IPS-18c (cell line): ENCODE results near the gene PRSS35.
"Not testable (repeated sequence)": the region's sequence is repeated elsewhere in the genome, so short reads cannot be mapped to it uniquely, and the experiment has no call there.

ENCODE experiments used
- H3K4me3 ChIP-seq: 2 replicates; pipeline ENCODE4 v1.7.0; 2013; ENCODE audit warnings: low read depth, mild to moderate bottlenecking, low read length, moderate library complexity; ENCODE audit not compliant: insufficient read depth
- H3K9me3 ChIP-seq: one replicate; pipeline ENCODE4 v1.6.1; 2013; ENCODE audit warnings: mild to moderate bottlenecking, low read length, moderate library complexity; ENCODE audit not compliant: control insufficient read depth, insufficient read depth

PRSS35 gene

GRCh38 chr6:83509441-83509840, 2.9 kb upstream of the PRSS35 start:
- Histone ChIP-seq H3K4me3 (no peak overlapping the region), H3K9me3 (no peaks in the 10 kb centered on the region)

GRCh38 chr6:83510791-83511190, 1.5 kb upstream of the PRSS35 start:
- Histone ChIP-seq H3K9me3 (no peaks in the 10 kb centered on the region), H3K4me3 (no peak overlapping the region)

- no peaks in the 10 kb centered on the region for H3K9me3 ChIP-seq
- peak overlapping the region; percentile 61; the same call in 1 of the 2 replicates for H3K4me3 ChIP-seq
Measured at GRCh38 chr6:83511266-83511665, 1.1 kb upstream of the PRSS35 start.

DNA sequence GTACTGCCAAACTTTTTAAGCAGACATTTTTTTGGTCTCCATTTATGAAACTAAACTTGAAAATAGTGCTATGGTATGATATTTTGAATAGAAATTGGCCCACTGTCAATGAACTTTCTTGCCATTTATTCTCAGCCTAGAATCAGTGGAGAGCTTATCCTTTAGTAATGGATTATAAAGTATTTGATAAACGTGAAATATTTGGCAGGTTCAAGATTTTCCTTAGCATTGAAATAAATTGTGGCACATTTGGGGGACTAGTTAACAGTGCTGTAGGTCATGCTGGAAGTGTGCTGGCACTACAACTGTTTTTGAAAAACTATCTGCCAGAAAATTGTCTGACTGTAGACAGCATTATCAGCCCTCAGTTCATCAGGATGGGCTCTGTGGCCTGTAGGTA, 2.1 kb downstream of the PRSS35 start:
- Histone ChIP-seq H3K4me3 (no peak overlapping the region), H3K9me3 (no peaks in the 10 kb centered on the region)

DNA sequence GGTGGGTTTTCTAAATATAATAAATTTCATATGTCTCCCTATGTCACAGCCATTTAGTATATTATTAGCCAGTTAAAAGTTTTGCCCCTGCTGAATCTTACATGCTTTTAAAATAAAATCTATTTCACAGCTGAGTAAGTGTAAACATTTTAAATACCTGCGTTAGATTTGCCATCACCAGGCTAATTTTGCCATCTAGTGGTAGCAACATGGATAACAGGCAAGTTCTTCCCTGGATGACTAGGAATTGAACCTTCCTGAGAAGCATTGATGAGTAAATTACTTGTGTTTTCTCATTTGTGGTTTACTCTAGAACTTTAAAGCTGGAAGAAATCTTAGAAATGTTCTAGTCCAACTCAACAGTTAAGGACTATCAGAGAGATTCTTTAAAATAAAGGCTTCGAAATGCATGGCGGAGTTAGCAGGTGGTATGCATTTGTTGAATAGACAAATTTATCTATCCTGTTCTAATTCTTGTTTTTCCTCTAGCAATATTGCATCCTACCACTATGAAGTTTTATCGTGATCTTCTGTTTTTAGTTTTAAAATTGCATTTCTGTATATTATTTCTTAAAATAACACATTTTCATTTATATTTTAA, 2.6 kb downstream of the PRSS35 start:
- H3K9me3 ChIP-seq = no peaks in the 10 kb centered on the region
- no peak overlapping the region for H3K4me3 ChIP-seq

DNA sequence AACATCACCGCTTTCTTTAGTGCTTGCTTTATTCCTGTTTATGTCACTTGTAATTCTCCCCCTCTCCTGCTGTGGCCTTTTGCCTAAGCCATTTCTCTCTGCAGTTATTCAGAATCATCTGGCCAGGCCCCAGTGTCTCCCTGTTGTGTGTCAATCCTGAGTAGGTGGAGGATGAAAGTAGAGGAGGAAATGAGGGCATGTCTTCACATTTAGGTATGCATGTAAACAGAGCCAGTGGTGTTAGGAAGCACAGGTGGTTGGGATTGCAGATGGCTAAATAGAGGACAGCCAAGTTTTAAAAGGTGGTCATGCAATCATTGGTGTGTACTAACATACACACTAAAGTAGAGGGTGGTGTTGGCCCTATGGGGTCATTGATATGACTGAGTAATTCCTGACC, 5.2 kb downstream of the PRSS35 start:
- Histone ChIP-seq H3K4me3 (no peak overlapping the region), H3K9me3 (no peaks in the 10 kb centered on the region)

GRCh38 chr6:83518816-83519480, 6.6 kb downstream of the PRSS35 start:
- no peaks in the 10 kb centered on the region for H3K9me3 ChIP-seq
- no peak overlapping the region for H3K4me3 ChIP-seq

DNA sequence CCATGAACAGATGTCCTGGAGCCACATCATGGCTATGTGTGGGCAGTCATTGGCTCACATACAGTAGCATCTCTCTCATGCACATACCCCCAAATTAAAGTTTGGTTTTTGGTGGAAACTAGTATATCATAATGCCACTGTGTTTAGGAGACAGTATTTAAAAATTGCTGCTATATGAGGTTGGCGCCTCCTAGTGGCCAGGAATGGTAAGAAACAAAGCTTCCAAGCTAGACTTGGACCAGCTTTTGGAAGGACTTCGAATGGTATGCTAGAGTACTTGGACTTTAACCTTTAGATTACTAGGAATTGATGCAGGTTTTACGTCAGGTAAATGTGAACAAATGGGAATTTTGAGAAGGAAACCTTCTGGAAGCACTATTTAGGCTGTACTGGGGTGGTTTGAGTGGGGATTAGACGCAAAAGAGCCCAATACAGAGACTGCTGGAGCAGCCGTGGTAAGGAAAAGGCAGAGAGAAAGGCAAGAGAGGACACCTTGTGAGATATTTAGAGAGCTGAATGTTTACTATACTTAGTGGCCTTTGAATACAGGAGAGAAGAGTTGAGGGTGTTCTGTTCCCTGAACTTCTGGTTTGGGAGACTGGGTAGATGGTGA, 23.8 kb downstream of the PRSS35 start:
- no peaks in the 10 kb centered on the region for H3K9me3 ChIP-seq
- no peak overlapping the region for H3K4me3 ChIP-seq

DNA sequence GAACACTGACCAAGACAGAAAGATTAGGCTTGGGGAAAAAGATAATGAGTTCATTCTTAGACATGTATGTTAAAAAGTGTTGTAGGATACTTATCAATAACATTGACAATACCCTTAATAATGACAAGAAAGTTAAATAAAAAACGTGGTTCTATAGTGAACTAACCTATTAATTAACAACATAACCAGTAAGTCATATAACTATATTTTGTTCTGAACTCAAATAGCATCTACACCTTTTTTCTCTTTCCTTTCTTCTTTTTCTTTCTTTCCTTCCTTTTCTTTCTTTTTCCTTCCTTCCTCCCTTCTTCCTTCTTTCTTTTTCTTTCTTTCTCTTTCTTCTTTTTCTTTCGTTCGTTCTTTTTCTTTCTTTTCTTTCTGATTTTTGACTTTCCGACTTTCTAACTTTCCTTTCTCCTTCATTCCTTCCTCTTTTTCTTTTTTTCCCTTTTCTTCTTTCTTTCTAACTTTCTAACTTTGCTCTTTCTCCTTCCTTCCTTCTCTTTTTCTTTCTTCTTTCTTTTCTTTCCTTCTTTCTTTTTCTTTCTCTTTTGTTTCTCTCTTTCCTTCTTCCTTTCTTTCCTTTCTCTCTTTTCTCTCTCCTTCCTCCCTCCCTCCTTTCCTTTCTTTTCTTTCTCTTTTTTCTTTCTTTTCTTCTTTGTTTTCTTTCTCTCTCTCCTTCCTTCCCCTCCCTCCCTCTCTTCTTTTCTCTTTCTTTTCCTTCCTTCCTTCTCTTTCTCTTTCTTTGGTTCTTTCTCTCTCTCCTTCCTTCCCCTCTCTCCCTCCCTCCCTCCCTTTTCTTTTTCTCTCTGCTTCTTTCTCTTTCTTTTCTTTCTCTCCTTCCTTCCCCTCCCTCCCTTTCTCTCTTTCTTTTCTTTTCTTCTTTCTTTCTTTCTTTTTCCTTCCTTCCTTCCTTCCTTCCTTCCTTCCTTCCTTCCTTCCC, 24.6 kb downstream of the PRSS35 start:
- Histone ChIP-seq H3K9me3 (no peaks in the 10 kb centered on the region), H3K4me3 (no peak overlapping the region)

DNA sequence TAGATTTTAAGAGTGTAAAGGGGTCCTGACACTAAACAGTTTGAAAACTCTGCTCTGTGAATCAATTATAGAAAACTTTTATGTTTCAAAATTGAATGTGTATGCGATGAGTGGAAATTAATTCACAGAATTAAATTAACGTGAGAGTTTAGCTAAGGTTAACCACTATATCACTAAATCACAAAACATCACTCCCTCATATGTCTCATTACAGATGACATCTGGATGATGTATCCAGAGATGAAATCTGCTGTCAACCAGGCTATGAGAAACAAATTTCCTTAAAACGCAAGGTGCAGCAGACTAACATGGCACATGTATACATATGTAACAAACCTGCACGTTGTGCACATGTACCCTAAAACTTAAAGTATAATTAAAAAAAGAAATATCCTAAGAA, 27.3 kb downstream of the PRSS35 start:
- H3K4me3 ChIP-seq = no peak overlapping the region
- no peaks in the 10 kb centered on the region for H3K9me3 ChIP-seq

- Histone ChIP-seq H3K9me3 (no peaks in the 10 kb centered on the region), H3K4me3 (no peak overlapping the region)
Measured at GRCh38 chr6:83546636-83547035, 34.3 kb downstream of the PRSS35 start.

- not testable (repeated sequence) for H3K9me3 ChIP-seq
Measured at GRCh38 chr6:83550482-83550881, 38.1 kb downstream of the PRSS35 start.

GRCh38 chr6:83551748-83552147, 39.4 kb downstream of the PRSS35 start:
- H3K9me3 ChIP-seq, H3K4me3 ChIP-seq: not testable (repeated sequence)

More at GRCh38 chr6:83550482-83550881, 38.1 kb downstream of the PRSS35 start:
- H3K4me3 ChIP-seq = not testable (repeated sequence)

GRCh38 chr6:83556871-83557270, 44.5 kb downstream of the PRSS35 start:
- H3K9me3 ChIP-seq = no peaks in the 10 kb centered on the region
- H3K4me3 ChIP-seq = no peak overlapping the region

DNA sequence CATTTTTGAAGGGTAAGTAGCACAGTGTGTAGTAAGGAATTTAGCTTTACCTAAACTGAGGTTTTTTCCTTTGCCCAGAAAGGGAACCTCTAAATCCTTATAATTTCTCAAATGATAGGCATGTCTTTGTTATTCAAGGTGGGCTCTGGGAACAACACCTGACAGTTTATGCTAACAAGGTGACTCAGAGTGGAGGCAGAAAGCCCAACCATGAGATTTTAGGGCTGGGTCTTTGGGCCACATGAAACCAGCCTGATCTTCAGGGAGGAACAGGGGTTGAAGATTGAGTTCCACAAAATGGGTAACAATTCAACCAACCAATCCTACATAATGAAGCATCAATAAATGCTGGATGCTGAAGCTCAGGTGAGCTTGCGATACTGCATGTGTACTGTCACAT, 46.6 kb downstream of the PRSS35 start:
- no peak overlapping the region for H3K4me3 ChIP-seq
- H3K9me3 ChIP-seq = no peaks in the 10 kb centered on the region

DNA sequence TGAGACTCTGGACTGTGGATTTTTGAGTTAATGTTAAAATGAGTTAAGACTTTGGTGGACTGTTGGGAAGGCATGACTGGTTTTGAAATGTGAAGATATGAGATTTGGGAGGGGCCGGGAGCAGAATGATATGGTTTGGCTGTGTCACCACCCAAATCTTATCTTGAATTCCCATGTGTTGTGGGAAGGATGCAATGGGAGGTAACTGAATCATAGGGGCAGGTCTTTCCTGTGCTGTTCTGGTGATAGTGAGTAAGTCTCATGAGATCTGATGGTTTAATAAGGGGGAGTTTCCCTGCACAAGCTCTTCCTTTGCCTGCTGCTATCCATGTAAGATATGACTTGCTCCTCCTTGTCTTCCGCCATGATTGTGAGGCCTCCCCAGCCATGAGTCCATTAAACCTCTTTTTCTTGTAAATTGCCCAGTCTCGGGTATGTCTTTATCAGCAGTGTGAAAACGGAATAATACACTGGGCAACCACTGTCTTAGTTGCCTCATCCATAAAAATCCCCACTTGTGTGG, 59.4 kb downstream of the PRSS35 start:
- not testable (repeated sequence) for H3K9me3 ChIP-seq, H3K4me3 ChIP-seq

- no peak overlapping the region for H3K4me3 ChIP-seq
- H3K9me3 ChIP-seq = no peaks in the 10 kb centered on the region
Measured at GRCh38 chr6:83574783-83575182, 62.4 kb downstream of the PRSS35 start.
